Caco-2 (cell line): ENCODE results near the gene NUMBL. TPM values are rescaled to one million over a fixed set of nuclear protein-coding genes. Genes with fewer than 3 reads are reported as not detected.

Experiments used
- BruUV-seq: library from RNA; stranded (reverse); fragments of 400-500 nt; replicated peaks from 2 replicates; lab custom pipeline; 2021; lab: Mats Ljungman, UMichigan
- CTCF ChIA-PET: fragments of 300-600 bp; sonication (Branson Sonifier 250); formaldehyde crosslinking; loops from one replicate; lab custom pipeline; 2022; ENCODE audit warnings: antibody characterized with exemption; lab: Charles Lee
- POLR2A ChIA-PET: fragments of 300-600 bp; sonication (Branson Sonifier 250); formaldehyde crosslinking; loops from one replicate; lab custom pipeline; 2022; ENCODE audit warnings: antibody characterized with exemption; lab: Charles Lee
- DNase-seq, 2 experiments: peaks; one replicate each; pipeline versions ENCODE4 v3.0.0 to v3.0.0-alpha.2; 2020 to 2022
- H3K27me3 ChIP-seq: replicated peaks from 2 replicates; pipeline ENCODE4 v1.6.0; 2011; ENCODE audit warnings: low read length; ENCODE audit not compliant: control insufficient read depth, insufficient read depth
- H3K36me3 ChIP-seq: 2 replicates; pipeline ENCODE4 v1.5.1; 2011; ENCODE audit warnings: low read length; ENCODE audit not compliant: control insufficient read depth, insufficient read depth
- H3K4me1 ChIP-seq: fragments of 250-450 bp; sonication (Bioruptor Pico); 2 replicates; pipeline ENCODE4 v1.5.1; 2020; ENCODE audit warnings: mild to moderate bottlenecking
- H3K4me3 ChIP-seq: 2 replicates; pipeline ENCODE4 v1.5.1; 2011; ENCODE audit warnings: low read depth, mild to moderate bottlenecking, control low read depth, low read length
- H3K9me3 ChIP-seq: fragments of 250-450 bp; sonication (Bioruptor Pico); 2 replicates; pipeline ENCODE4 v1.5.1; 2020; ENCODE audit warnings: mild to moderate bottlenecking, moderate library complexity
- H3K27ac Mint-ChIP-seq: one replicate; pipeline ENCODE4 v1.8.0; 2022; ENCODE audit warnings: mixed read lengths; ENCODE audit not compliant: unreplicated experiment
- H3K27me3 Mint-ChIP-seq: one replicate; pipeline ENCODE4 v1.8.0; 2022; ENCODE audit warnings: mixed read lengths; ENCODE audit not compliant: insufficient read depth, unreplicated experiment
- H3K36me3 Mint-ChIP-seq: one replicate; pipeline ENCODE4 v1.8.0; 2022; ENCODE audit warnings: mild to moderate bottlenecking, mixed read lengths; ENCODE audit not compliant: insufficient read depth, unreplicated experiment
- H3K4me1 Mint-ChIP-seq: one replicate; pipeline ENCODE4 v1.8.0; 2022; ENCODE audit warnings: low read depth, mixed read lengths; ENCODE audit not compliant: unreplicated experiment
- H3K4me3 Mint-ChIP-seq: one replicate; pipeline ENCODE4 v1.8.0; 2022; ENCODE audit warnings: mild to moderate bottlenecking, moderate library complexity, mixed read lengths; ENCODE audit not compliant: unreplicated experiment
- H3K9me3 Mint-ChIP-seq: one replicate; pipeline ENCODE4 v1.8.0; 2022; ENCODE audit warnings: mixed read lengths; ENCODE audit not compliant: unreplicated experiment
- CTCF ChIP-seq, 2 experiments: fragments of 200-600 bp in 1 of 2; IDR thresholded peaks; 1 replicate in 1 of 2; 2 replicates in 1 of 2; pipeline versions ENCODE4 v1.5.1 to v1.8.0; 2011 to 2022; ENCODE audit warnings: antibody characterized with exemption in 1 of 2, control low read depth in 1 of 2, inconsistent platforms in 1 of 2, low read depth in 1 of 2, low read length in 1 of 2, mild to moderate bottlenecking in 1 of 2, moderate library complexity in 1 of 2; ENCODE audit not compliant: insufficient read depth in 1 of 2, severe bottlenecking in 1 of 2, unreplicated experiment in 1 of 2
- intact Hi-C: fragments of 100-400 bp; cut with micrococcal nuclease; formaldehyde crosslinking; loops from one replicate; pipeline ENCODE4 v1.10.0; 2022; ENCODE audit not compliant: unreplicated experiment
- total RNA-seq: library from RNA; stranded (reverse); gene quantifications from 2 replicates; pipeline ENCODE4 v1.2.3, GENCODE V29; 2022

Gene NUMBL
- total RNA-seq, 1 experiment from 2014 or later, result 22.0 TPM

GRCh38 chr19:40688309-40688708 lies 2.1 kb downstream of the NUMBL start:
- H3K36me3 ChIP-seq, result no peaks in the 10 kb centered on the region
- H3K27me3 Mint-ChIP-seq, result no peaks in the 10 kb centered on the region
- no TSS peak for BruUV-seq
- intact Hi-C loops, result no loop called here
- DNase-seq, result no peak
- H3K9me3 Mint-ChIP-seq, result no peaks in the 10 kb centered on the region
- no peak overlapping the region for H3K4me3 ChIP-seq
- no peak for TF ChIP-seq CTCF (IDR thresholded peaks at IDR 0.05; ENCODE audit: insufficient read depth in 1 of 2, low read depth in 1 of 2, low read length in 1 of 2, severe bottlenecking in 1 of 2, unreplicated experiment in 1 of 2)
- ChIA-PET CTCF (no interaction called here), POLR2A (no interaction called here)
- H3K27ac Mint-ChIP-seq, result no peak overlapping the region
- no peaks in the 10 kb centered on the region for H3K27me3 ChIP-seq
- H3K4me3 Mint-ChIP-seq, result no peak overlapping the region
- no peaks in the 10 kb centered on the region for H3K9me3 ChIP-seq
- H3K36me3 Mint-ChIP-seq, result peaks cover 20% of the 10 kb centered on the region
- H3K4me1 ChIP-seq, result peaks cover 24% of the 10 kb centered on the region
- H3K4me1 Mint-ChIP-seq, result peaks cover 5% of the 10 kb centered on the region

GRCh38 chr19:40687525-40688016 lies 2.9 kb downstream of the NUMBL start:
- Histone ChIP-seq H3K4me3 (no peak overlapping the region), H3K36me3 (no peaks in the 10 kb centered on the region), H3K9me3 (no peaks in the 10 kb centered on the region), H3K4me1 (peaks cover 24% of the 10 kb centered on the region), H3K27me3 (no peaks in the 10 kb centered on the region)
- H3K36me3 Mint-ChIP-seq, result peaks cover 22% of the 10 kb centered on the region
- H3K27ac Mint-ChIP-seq, result no peak overlapping the region
- POLR2A ChIA-PET, result no interaction called here
- H3K9me3 Mint-ChIP-seq, result no peaks in the 10 kb centered on the region
- intact Hi-C loops, result no loop called here
- CTCF ChIA-PET, result no interaction called here
- no TSS peak for BruUV-seq
- TF ChIP-seq CTCF (IDR thresholded peaks at IDR 0.05; ENCODE audit: insufficient read depth in 1 of 2, low read depth in 1 of 2, low read length in 1 of 2, severe bottlenecking in 1 of 2, unreplicated experiment in 1 of 2), result no peak
- DNase-seq, result no peak
- H3K27me3 Mint-ChIP-seq, result no peaks in the 10 kb centered on the region
- H3K4me1 Mint-ChIP-seq, result peaks cover 4% of the 10 kb centered on the region
- no peak overlapping the region for H3K4me3 Mint-ChIP-seq

- Histone ChIP-seq H3K9me3 (no peaks in the 10 kb centered on the region), H3K4me1 (peaks cover 24% of the 10 kb centered on the region), H3K27me3 (no peaks in the 10 kb centered on the region), H3K4me3 (no peak overlapping the region), H3K36me3 (0 out of 2 replicates have a peak, but pooled peaks cover 2% of the 10 kb centered on the region)
- Mint-ChIP-seq H3K27me3 (no peaks in the 10 kb centered on the region), H3K9me3 (no peaks in the 10 kb centered on the region), H3K36me3 (peaks cover 24% of the 10 kb centered on the region), H3K27ac (no peak overlapping the region), H3K4me1 (no peaks in the 10 kb centered on the region), H3K4me3 (no peak overlapping the region)
- DNase-seq, result no peak
- POLR2A ChIA-PET, result no interaction called here
- CTCF ChIA-PET, result no interaction called here
- no peak for TF ChIP-seq CTCF (IDR thresholded peaks at IDR 0.05; ENCODE audit: insufficient read depth in 1 of 2, low read depth in 1 of 2, low read length in 1 of 2, severe bottlenecking in 1 of 2, unreplicated experiment in 1 of 2)
- intact Hi-C loops, result no loop called here
- no TSS peak for BruUV-seq
Measured at GRCh38 chr19:40686882-40687524, 3.4 kb downstream of the NUMBL start.
